K562 (cell line): ENCODE measurements around the gene TEX54. TPM values are rescaled to one million over a fixed set of nuclear protein-coding genes. Genes with fewer than 3 reads are reported as not detected.

Experiments
- ARID4B ChIP-seq: sonication (generic); formaldehyde crosslinking; IDR thresholded peaks from 2 replicates; pipeline ENCODE4 v1.8.0; 2022; ENCODE audit warnings: mild to moderate bottlenecking, missing genetic modification reagents
- GATA2 ChIP-seq: sonication (generic); formaldehyde crosslinking; IDR thresholded peaks from 2 replicates; pipeline ENCODE4 v1.4.0; 2020; ENCODE audit warnings: mild to moderate bottlenecking, missing genetic modification reagents
- GATAD2A ChIP-seq: fragments of 450-650 bp; IDR thresholded peaks from 2 replicates; pipeline ENCODE4 v1.6.1; 2017
- HNRNPUL1 ChIP-seq: fragments of 200-400 bp; formaldehyde crosslinking; IDR thresholded peaks from 2 replicates; pipeline ENCODE4 v1.6.1; 2017; ENCODE audit warnings: low read length
- HOMEZ ChIP-seq: fragments of 250-450 bp; sonication (Bioruptor Pico); IDR thresholded peaks from 2 replicates; pipeline ENCODE4 v1.4.0; 2020; ENCODE audit warnings: mild to moderate bottlenecking, moderate library complexity
- HOXB6 ChIP-seq: fragments of 250-450 bp; sonication (Bioruptor Pico); IDR thresholded peaks from 2 replicates; pipeline ENCODE4 v1.5.1; 2022; ENCODE audit warnings: mild to moderate bottlenecking, borderline replicate concordance
- KLF10 ChIP-seq: fragments of 250-450 bp; sonication (Bioruptor Pico); IDR thresholded peaks from 2 replicates; pipeline ENCODE4 v1.6.1; 2021; ENCODE audit warnings: matching md5 sums
- NCOA6 ChIP-seq: fragments of 450-650 bp; IDR thresholded peaks from 2 replicates; pipeline ENCODE4 v1.6.1; 2017; ENCODE audit warnings: mild to moderate bottlenecking
- PHF8 ChIP-seq: fragments of 200-600 bp; sonication (generic); IDR thresholded peaks from 2 replicates; pipeline ENCODE4 v1.6.1; 2012; ENCODE audit warnings: mixed run types, mild to moderate bottlenecking, inconsistent platforms, low read length, moderate library complexity, borderline replicate concordance
- RFX7 ChIP-seq: fragments of 250-450 bp; sonication (Bioruptor Pico); IDR thresholded peaks from 2 replicates; pipeline ENCODE4 v1.5.1; 2021; ENCODE audit warnings: mild to moderate bottlenecking
- SAFB ChIP-seq: fragments of 200-400 bp; formaldehyde crosslinking; IDR thresholded peaks from 2 replicates; pipeline ENCODE4 v1.6.1; 2017; ENCODE audit warnings: low read depth, low read length, borderline replicate concordance
- SREBF2 ChIP-seq: sonication (generic); formaldehyde crosslinking; IDR thresholded peaks from 2 replicates; pipeline ENCODE4 v1.4.0; 2020; ENCODE audit warnings: mild to moderate bottlenecking, missing genetic modification reagents
- UBTF ChIP-seq, 2 experiments: IDR thresholded peaks; 2 replicates each; pipeline ENCODE4 v1.6.1; 2012; ENCODE audit warnings: improper control_type of control experiment in 2 of 2, low read depth in 2 of 2, low read length in 2 of 2, borderline replicate concordance in 1 of 2
- ZBTB5 ChIP-seq: fragments of 450-650 bp; IDR thresholded peaks from 2 replicates; pipeline ENCODE4 v1.6.1; 2017; ENCODE audit warnings: antibody characterized with exemption
- ZNF707 ChIP-seq: fragments of 250-450 bp; sonication (Bioruptor Pico); conservative IDR thresholded peaks from 2 replicates; pipeline ENCODE4 v1.8.0; 2022; ENCODE audit warnings: inconsistent platforms, mild to moderate bottlenecking, moderate library complexity
- polyA plus RNA-seq, 8 experiments: library from polyadenylated mRNA; depleted of rRNA in 4 of 8; stranded (reverse) in 5 of 8; unstranded in 3 of 8; fragments of >200 nt; fragmentation: Nextera tagmentation in 2 of 8; fragmentation: Illumina TruSeq in 1 of 8; extraction: Ambion mirVana in 2 of 8; extraction: Trizol in 1 of 8; gene quantifications; 2 replicates each; pipeline versions ENCODE4 v1.2.1 to v1.2.3, GENCODE V29; 2011 to 2014; ENCODE audit warnings: inconsistent platforms in 1 of 8, missing spikeins in 1 of 8
- total RNA-seq, 7 experiments: library from RNA; depleted of rRNA in 6 of 7; stranded (reverse); fragments of >200 nt in 6 of 7; fragmentation: Illumina TruSeq in 2 of 7; extraction: Trizol in 2 of 7; gene quantifications; 2 replicates each; pipeline versions ENCODE4 v1.2.1 to v1.2.3, GENCODE V29; 2011 to 2021; ENCODE audit warnings: low replicate concordance in 1 of 7

The TEX54 gene
- total and polyA plus RNA-seq, 9 of the 15 experiments (the other 6 are each of a cell fraction or from before 2014, with no cell fraction given) = not detected

GRCh38 chr11:62850911-62851806 is 18.5 kb upstream of the TEX54 start (continued):
- TF ChIP-seq ARID4B (CRISPR knock-in tag) (no peak), GATAD2A (no peak), HNRNPUL1 (peak; percentile 92), NCOA6 (no peak), SREBF2 (CRISPR knock-in tag) (no peak), UBTF (IDR thresholded peaks at IDR 0.05; ENCODE audit: borderline replicate concordance in 1 of 2, low read depth in 2 of 2, low read length in 2 of 2) (no peak), ZBTB5 (no peak), GATA2 (CRISPR knock-in tag) (no peak), ZNF707 (CRISPR knock-in tag) (no peak), PHF8 (no peak), KLF10 (CRISPR knock-in tag) (0 out of 2 replicates have a peak, but pooled peaks have one; percentile 41), RFX7 (CRISPR knock-in tag) (no peak), HOMEZ (CRISPR knock-in tag) (no peak), SAFB (no peak), HOXB6 (CRISPR knock-in tag) (0 out of 2 replicates have a peak, but pooled peaks have one; percentile 19)
